HG03521 (cell line): ENCODE measurements around the gene SMARCB1.
A peak's percentile ranks its signal among the peaks of the same experiment; 100 is the strongest.

Experiments used
- ATAC-seq: cut with Tn5 transposase; IDR thresholded peaks from one replicate; pipeline ENCODE4 v1.9.1; 2021; ENCODE audit warnings: mild to moderate bottlenecking, moderate library complexity; ENCODE audit not compliant: unreplicated experiment

The SMARCB1 gene

GRCh38 chr22:23828800-23829680 lies 42.3 kb downstream of the SMARCB1 start:
- ATAC-seq: no peak

- no peak for ATAC-seq
Measured at GRCh38 chr22:23829845-23830372, 43.1 kb downstream of the SMARCB1 start.

- no peak for ATAC-seq
Measured at GRCh38 chr22:23831261-23831660, 44.5 kb downstream of the SMARCB1 start.

GRCh38 chr22:23831781-23832180 lies 45.0 kb downstream of the SMARCB1 start:
- ATAC-seq: no peak

- ATAC-seq: no peak
Measured at GRCh38 chr22:23832226-23833016, 45.7 kb downstream of the SMARCB1 start.

GRCh38 chr22:23833017-23833751 lies 46.4 kb downstream of the SMARCB1 start:
- ATAC-seq: no peak

GRCh38 chr22:23833911-23834317 lies 47.1 kb downstream of the SMARCB1 start:
- ATAC-seq: no peak

- ATAC-seq: no peak
Measured at GRCh38 chr22:23834406-23834792, 47.6 kb downstream of the SMARCB1 start.

GRCh38 chr22:23834793-23835483 lies 48.2 kb downstream of the SMARCB1 start:
- no peak for ATAC-seq

- ATAC-seq: no peak
Measured at GRCh38 chr22:23835484-23836144, 48.8 kb downstream of the SMARCB1 start.

- ATAC-seq: no peak
Measured at GRCh38 chr22:23836281-23836680, 49.5 kb downstream of the SMARCB1 start.

- ATAC-seq: no peak
Measured at GRCh38 chr22:23836692-23837495, 50.1 kb downstream of the SMARCB1 start.

GRCh38 chr22:23837496-23837859 lies 50.7 kb downstream of the SMARCB1 start:
- no peak for ATAC-seq

GRCh38 chr22:23837911-23838680 lies 51.3 kb downstream of the SMARCB1 start:
- ATAC-seq: peak; percentile 1

- peak; percentile 73 for ATAC-seq
Measured at GRCh38 chr22:23838681-23839468, 52.1 kb downstream of the SMARCB1 start, which contains the start of gene DERL3. DERL3 (minus strand) TSS chr22:23839006; CDS start chr22:23838987, 19 bp downstream.

GRCh38 chr22:23840026-23840425 lies 53.3 kb downstream of the SMARCB1 start:
- no peak for ATAC-seq

GRCh38 chr22:23841292-23841691 lies 54.5 kb downstream of the SMARCB1 start:
- no peak for ATAC-seq
